GM21390 (cell line): Measurements from ENCODE around the gene UNCX.
"Not testable (repeated sequence)": the region's sequence is repeated elsewhere in the genome, so short reads cannot be mapped to it uniquely, and the experiment has no call there.

ENCODE experiments used
- ATAC-seq: cut with Tn5 transposase; IDR thresholded peaks from one replicate; pipeline ENCODE4 v1.9.1; 2021; ENCODE audit not compliant: unreplicated experiment

Gene UNCX

DNA sequence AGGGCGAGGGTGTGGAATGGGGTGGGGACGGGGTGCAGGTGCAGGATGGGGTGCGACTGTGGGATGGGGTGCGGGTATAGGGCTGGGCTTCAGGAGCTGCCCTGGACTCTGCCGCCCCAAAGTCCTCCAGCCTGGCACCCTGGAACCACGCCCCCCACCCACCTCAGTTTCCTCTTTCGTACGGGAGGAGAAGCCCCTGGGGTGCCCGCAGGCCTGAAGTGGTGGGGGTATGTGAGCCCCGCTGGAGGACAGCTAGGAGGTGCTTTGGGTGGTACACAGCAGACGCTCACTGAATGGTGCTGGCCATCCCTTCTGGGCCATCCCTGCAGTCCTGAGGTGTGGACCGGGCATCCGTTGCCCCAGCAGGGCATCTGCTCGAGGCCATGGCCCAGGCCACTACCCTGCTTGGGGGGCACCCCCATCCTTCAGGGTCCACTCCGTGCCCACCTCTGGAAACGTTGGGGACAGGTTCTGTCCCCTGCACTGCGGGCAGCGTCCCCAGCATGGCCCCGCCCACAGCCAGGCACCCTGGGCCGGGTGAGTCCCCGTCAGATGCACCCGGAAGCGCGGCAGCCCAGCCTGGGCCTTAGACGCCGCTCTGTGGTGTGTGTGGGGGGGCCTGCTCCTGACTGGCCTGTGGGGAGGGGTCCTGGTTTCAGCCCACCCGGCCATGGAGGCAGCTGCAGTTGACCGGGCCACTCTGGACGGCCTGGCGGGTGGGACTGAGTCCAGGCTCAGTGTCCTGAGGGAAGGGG lies 41.6 kb downstream of the UNCX start:
- no peak for ATAC-seq

DNA sequence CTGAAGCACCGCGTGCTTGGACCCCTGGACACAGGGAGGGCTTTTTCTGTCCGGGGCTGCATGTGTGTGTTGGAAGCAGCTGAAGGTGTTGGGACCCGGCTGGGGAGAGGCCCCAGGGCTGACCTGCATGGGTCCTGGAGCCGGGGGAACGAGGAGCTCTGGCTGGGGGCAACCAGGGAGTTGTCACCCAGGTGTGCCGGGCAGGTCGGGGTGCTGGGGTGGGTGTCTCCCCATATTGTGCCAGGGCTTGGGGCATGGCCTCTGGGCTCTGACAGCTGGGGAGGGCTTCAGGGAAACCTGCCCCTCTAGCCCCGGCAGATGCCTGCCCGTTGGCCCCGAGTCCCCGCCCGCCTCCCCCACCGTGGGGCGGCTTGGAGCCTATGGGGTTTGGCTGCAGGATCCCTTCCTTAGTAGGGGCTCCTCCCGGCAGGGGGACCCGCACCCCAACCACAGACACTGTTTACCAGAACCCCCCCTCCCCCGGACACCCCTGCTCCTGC lies 42.3 kb downstream of the UNCX start:
- ATAC-seq, result no peak

DNA sequence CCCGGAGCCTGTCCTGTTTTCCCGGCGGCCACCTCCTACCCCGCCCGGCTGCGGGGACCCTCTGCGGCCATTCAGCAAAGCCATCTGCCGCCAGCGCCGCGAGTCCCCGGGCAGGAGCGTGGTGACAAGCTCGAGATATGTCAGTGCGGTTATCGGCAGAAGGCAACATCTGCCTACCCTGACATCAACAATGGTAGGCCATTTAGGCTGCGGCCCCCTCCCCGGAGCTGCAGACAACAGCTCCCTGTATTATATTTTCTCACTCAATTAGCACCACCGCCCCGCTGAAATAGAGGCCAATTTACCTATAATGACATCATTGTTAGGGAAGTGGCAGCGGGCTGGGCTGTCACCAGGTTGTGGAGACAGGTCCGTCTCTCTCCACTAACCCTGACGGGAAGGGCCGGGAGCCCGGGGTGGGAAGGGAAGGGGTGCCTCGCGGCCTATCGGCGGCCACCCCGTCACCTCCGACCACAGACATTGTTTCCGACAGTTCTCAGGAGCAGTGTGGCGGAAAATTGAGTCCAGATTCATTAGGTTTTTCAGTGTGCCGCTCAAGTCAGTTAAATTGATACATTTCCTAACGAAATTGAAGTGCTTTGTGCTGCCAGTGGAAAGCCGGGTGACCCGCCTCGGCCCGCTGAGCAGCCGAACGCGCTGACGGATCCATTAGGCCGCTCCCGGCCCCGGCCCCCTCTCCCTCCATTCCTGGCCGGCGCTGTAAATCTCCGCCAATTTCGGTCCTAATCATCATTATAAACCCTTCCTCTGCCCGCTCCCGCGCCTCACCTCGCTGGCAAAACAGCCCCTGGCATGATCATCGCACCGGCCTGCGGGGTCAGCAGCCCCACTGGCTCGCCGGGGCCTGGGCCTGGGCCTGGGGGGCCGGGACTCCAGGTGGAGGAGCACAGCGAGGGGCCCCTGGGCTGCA lies 43.0 kb downstream of the UNCX start:
- no peak for ATAC-seq

DNA sequence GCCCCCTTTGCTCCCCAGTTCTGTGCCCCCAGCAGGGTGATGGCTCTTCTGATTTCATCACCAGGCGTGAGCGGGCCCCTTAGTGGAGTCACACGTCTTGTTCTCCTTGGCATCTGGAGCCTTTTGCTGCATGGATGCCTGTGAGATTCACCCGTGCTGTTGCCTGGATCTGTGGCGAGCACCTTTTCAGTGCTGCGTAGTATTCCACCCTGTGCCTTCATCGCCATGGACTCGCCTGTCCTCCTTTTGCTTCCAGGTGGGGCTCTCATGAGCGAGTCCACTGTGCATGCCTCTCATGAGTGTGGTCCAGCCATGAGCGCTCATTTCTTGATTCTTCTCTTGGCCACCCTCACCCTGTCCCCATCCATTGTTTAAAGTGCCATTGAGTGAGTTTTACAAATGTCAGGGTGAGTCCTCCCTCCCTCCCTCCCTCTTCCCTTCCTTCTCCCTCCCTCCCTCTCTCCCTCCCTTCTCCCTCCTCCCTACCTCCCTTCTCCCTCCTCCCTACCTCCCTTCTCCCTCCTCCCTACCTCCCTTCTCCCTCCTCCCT lies 44.0 kb downstream of the UNCX start:
- ATAC-seq, result no peak

GRCh38 chr7:1278543-1278942 lies 45.9 kb downstream of the UNCX start:
- no peak for ATAC-seq

DNA sequence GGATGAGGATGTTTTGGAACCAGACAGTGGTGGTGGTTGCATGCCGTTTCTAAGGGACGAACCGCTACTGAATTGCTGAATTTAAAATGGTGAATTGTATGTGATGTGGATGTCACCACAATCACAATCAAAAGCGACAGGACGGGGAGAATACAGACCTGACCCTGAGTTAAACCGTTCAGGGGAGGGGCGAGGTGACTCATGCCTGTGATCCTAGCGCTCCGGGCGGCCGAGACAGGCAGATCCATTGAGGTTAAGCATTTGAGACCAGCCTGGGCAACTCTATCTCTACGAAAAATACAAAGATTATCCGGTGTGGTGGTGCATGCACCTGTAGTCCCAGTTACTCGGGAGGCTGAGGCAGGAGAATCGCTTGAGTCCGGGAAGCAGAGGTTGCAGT lies 46.4 kb downstream of the UNCX start:
- ATAC-seq, result no peak

GRCh38 chr7:1279895-1280294 lies 47.2 kb downstream of the UNCX start:
- not testable (repeated sequence) for ATAC-seq

DNA sequence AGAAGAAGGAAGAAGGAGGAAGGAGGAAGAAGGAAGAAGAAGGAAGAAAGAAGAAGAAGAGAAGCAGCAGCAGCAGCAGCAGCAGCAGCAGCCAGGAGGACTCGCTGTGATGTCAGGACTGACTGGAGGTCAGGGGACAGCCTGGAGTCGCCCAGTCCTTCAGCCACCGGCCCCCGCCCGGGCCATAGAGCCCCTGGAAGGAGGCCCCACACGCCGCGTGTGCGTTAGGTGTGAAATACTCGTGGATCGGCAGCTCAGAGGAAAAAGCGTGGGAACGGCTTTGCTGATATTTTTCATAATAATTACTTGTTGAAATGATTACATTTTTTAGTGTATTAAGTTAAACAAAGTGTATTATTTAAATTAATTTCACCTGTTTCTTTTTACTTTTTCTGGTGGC lies 48.4 kb downstream of the UNCX start:
- no peak for ATAC-seq

DNA sequence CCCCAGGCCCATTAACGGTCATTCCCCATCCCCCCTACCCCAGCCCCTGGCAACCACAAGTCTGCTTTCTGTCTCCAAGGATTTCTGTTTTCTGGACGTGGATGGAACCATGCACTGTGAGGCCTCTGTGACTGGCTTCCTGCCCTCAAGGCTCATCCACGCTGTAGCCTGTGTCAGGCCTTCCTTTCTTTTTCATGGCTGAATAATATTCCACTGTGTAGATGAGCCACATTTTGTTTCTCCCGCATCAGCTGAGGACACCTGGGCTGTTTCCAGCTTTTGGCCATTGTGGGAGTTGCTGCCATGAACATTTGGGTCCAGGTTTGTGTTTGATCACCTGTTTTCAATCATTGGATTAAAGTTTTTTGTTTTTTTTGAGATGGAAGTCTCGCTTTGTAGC lies 50.0 kb downstream of the UNCX start:
- no peak for ATAC-seq

- no peak for ATAC-seq
These were observed 50.7 kb downstream of the UNCX start for GRCh38 chr7:1283337-1283736.

DNA sequence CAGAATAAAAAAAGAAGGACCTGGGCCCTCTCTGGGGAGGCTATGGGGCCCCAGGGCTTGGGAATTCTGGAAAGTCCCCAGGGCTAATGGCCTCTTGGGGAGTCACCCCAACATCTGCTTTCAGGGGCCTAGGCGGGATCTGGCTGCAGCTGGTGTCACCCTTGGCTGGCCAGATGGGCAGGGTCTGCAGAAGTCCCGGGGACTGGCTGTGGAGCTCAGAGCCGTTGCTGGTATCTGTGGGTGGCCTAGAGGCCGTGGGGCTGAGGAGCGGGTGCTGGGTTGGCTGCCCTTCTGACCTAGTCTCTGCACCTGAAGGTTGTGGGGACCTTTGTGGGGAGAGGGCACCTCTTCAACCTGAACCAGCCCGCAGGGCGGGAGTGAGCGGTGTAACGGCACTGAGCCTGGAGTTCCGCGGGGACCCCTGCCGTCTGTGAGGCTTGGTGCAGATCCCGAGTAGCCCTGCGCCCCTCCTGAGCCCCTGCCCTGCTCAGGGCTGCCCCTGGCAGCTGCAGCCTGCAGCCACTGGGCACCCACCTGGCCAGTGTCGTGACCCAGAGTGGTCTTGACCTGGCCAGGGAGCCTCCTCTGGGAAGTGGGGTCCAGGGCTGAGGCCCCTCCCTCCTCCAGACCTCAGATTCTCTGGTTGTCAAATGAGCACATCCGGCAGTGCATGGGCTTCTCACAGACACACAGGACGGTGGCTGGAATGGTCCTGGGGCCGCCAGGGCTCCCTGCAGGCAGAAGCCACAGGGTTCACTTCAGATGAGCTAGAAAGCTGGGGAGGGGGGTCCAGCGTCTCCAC lies 51.5 kb downstream of the UNCX start:
- no peak for ATAC-seq

- ATAC-seq, result no peak
These were observed 52.2 kb downstream of the UNCX start for GRCh38 chr7:1284743-1285458.

DNA sequence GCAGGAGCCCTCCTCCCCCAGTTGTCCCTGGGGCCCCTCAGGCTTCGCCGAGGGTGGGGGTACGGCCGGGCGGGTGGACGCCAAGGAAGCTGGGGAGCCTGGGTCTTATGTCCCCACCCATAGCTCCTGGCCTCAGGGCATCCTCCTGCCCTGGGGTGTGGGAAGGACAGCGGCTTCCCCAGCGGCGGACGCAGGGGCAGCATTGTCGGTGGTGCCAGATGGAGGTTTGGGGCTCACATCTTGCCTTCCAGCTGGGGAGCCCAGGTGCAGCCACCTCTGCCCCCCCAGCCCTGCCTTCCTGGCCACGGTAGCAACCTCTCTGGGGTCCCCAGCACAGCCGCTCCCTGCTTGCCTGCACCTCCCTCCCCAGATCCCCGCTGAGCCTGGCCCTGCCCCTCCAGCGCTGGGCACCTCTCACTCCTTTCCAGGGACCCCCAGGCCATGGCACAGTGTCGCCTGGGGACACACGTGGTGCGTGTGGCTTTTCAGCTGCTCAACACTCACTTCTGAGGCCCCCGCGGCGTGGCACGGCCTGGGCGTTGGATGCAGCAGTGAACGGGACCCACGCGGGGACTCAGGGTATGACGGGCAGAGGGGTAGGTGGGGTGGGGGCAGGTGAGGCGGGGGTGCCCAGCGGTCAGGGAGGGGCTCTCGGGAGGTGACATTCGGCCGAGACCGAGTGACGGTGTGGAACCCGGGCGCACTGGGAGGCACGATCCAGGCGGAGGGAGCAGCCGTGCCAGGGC lies 53.1 kb downstream of the UNCX start:
- no peak for ATAC-seq
